ENCODE data around the gene NFAM1.
A peak's percentile ranks its signal among the peaks of the same experiment; 100 is the strongest.

NFAM1 gene

GRCh38 chr22:42358643-42359558 lies 73.3 kb downstream of the NFAM1 start:
- DNase-seq (ENCODE audit: low spot score) = no peak

GRCh38 chr22:42357634-42358296 lies 74.4 kb downstream of the NFAM1 start:
- no peak for DNase-seq (ENCODE audit: low spot score)

GRCh38 chr22:42357221-42357620 lies 75.0 kb downstream of the NFAM1 start:
- DNase-seq (ENCODE audit: low spot score) = no peak

GRCh38 chr22:42356533-42356932 lies 75.7 kb downstream of the NFAM1 start:
- no peak for DNase-seq (ENCODE audit: low spot score)

GRCh38 chr22:42353883-42354727 lies 78.1 kb downstream of the NFAM1 start:
- DNase-seq (ENCODE audit: low spot score) = no peak

- no peak for DNase-seq (ENCODE audit: low spot score)
These were observed 81.8 kb downstream of the NFAM1 start for GRCh38 chr22:42350373-42350772.

- no peak for DNase-seq (ENCODE audit: low spot score)
These were observed 84.8 kb downstream of the NFAM1 start for GRCh38 chr22:42347281-42347824.

GRCh38 chr22:42346722-42347121 lies 85.5 kb downstream of the NFAM1 start:
- no peak for DNase-seq (ENCODE audit: low spot score)

- DNase-seq (ENCODE audit: low spot score) = no peak
These were observed 86.7 kb downstream of the NFAM1 start for GRCh38 chr22:42345458-42345857.

- no peak for DNase-seq (ENCODE audit: low spot score)
These were observed 87.8 kb downstream of the NFAM1 start for GRCh38 chr22:42344361-42344905.

- DNase-seq (ENCODE audit: low spot score) = peak; percentile 25
These were observed 88.6 kb downstream of the NFAM1 start for GRCh38 chr22:42343531-42344081.

GRCh38 chr22:42343121-42343454 lies 89.1 kb downstream of the NFAM1 start:
- peak; percentile 72 for DNase-seq (ENCODE audit: low spot score)

GRCh38 chr22:42342426-42343120 lies 89.6 kb downstream of the NFAM1 start:
- DNase-seq (ENCODE audit: low spot score) = no peak

GRCh38 chr22:42341779-42342178 lies 90.4 kb downstream of the NFAM1 start:
- DNase-seq (ENCODE audit: low spot score) = no peak

GRCh38 chr22:42340829-42341383 lies 91.3 kb downstream of the NFAM1 start:
- no peak for DNase-seq (ENCODE audit: low spot score)

- no peak for DNase-seq (ENCODE audit: low spot score)
These were observed 92.1 kb downstream of the NFAM1 start for GRCh38 chr22:42340150-42340549.

- no peak for DNase-seq (ENCODE audit: low spot score)
These were observed 93.7 kb downstream of the NFAM1 start for GRCh38 chr22:42338479-42338878.

GRCh38 chr22:42337356-42337755 lies 94.8 kb downstream of the NFAM1 start:
- DNase-seq (ENCODE audit: low spot score) = no peak

- no peak for DNase-seq (ENCODE audit: low spot score)
These were observed 95.5 kb downstream of the NFAM1 start for GRCh38 chr22:42336527-42337227.

GRCh38 chr22:42335839-42336378 lies 96.3 kb downstream of the NFAM1 start:
- no peak for DNase-seq (ENCODE audit: low spot score)
